Stomach (tissue), 9 donors: Measurements from ENCODE around the gene LRIG1. TPM values are rescaled to one million over a fixed set of nuclear protein-coding genes. Genes with fewer than 3 reads are reported as not detected.

Experiments used
- DNase-seq, 2 donors: peaks; one replicate each; pipeline versions ENCODE4 v3.0.0 to v3.0.0-alpha.2; 2013 to 2019
- H3K27ac ChIP-seq, 5 donors: fragments of 200-600 bp in 4 of 5; sonication (generic) in 4 of 5; one replicate each; pipeline ENCODE4 v1.5.1; 2013 to 2019; ENCODE audit warnings: mild to moderate bottlenecking in 1 of 5, moderate library complexity in 1 of 5
- H3K27me3 ChIP-seq, 3 donors: fragments of 200-600 bp; sonication (generic); one replicate each; pipeline ENCODE4 v1.5.1; 2017 to 2019; ENCODE audit warnings: mixed run types in 1 of 3
- H3K36me3 ChIP-seq, 4 donors: fragments of 200-600 bp; sonication (generic); 1 replicate in 3 of 4; 2 replicates in 1 of 4; pipeline ENCODE4 v1.5.1; 2016 to 2019
- H3K4me1 ChIP-seq, 4 donors: fragments of 200-600 bp; sonication (generic); one replicate each; pipeline ENCODE4 v1.5.1; 2016 to 2019
- H3K4me3 ChIP-seq, 4 donors: fragments of 200-600 bp; sonication (generic) in 3 of 4; one replicate each; pipeline ENCODE4 v1.5.1; 2016 to 2019; ENCODE audit warnings: mild to moderate bottlenecking in 1 of 4
- H3K9me3 ChIP-seq, 4 donors: fragments of 200-600 bp; sonication (generic); one replicate each; pipeline ENCODE4 v1.5.1; 2016 to 2019
- CTCF ChIP-seq, 7 experiments: fragments of 450-650 bp in 4 of 7; fragments of 200-600 bp in 3 of 7; sonication (generic) in 3 of 7; IDR thresholded peaks; one replicate each; pipeline ENCODE4 v1.5.1; 2016 to 2019; ENCODE audit warnings: antibody characterized with exemption in 7 of 7, control low read depth in 2 of 7, mild to moderate bottlenecking in 1 of 7
- EP300 ChIP-seq: sonication (generic); formaldehyde crosslinking; IDR thresholded peaks from one replicate; pipeline ENCODE4 v1.6.1; 2017; ENCODE audit warnings: antibody characterized with exemption
- POLR2A ChIP-seq, 4 donors: fragments of 450-650 bp; IDR thresholded peaks; one replicate each; pipeline ENCODE4 v1.6.1; 2016; ENCODE audit warnings: antibody characterized with exemption in 4 of 4, control low read depth in 2 of 4, mild to moderate bottlenecking in 1 of 4, moderate library complexity in 1 of 4
- POLR2AphosphoS5 ChIP-seq, 3 donors: sonication (generic); formaldehyde crosslinking; IDR thresholded peaks; one replicate each; pipeline ENCODE4 v1.6.1; 2016; ENCODE audit warnings: antibody characterized with exemption in 3 of 3
- WGBS, 5 donors: extraction: QIAGEN DNeasy Blood & Tissue Kit in 3 of 5; methylation state at CpG; one replicate each; pipeline versions ENCODE4 v1.1.5 to v1.1.7; 2013 to 2018; 5-methylcytosine and 5-hydroxymethylcytosine counted together
- intact Hi-C: fragments of 100-400 bp; cut with DNase I; formaldehyde crosslinking; loops from one replicate; pipeline ENCODE4 v1.15.1; 2023; ENCODE audit warnings: low total_unique reads
- polyA plus RNA-seq, 3 donors: library from polyadenylated mRNA; stranded (reverse); fragments of 200-250 nt; gene quantifications; one replicate each; pipeline ENCODE4 v1.2.3, GENCODE V29; 2013
- total RNA-seq, 5 donors: library from RNA; depleted of rRNA; stranded (reverse); fragments of >200 nt; gene quantifications; one replicate each; pipeline versions ENCODE4 v1.1.0 to v1.2.3, GENCODE V29; 2014 to 2016
- donor health status: healthy with polysubstance abuse.
- donor health status: Bipolar disorder and iron deficiency.
- donor health status: healthy.

Gene LRIG1
- total and polyA plus RNA-seq, 8 donors = 20.2 to 278 (median 87.0) TPM

- peak overlapping the region in 4 of 5 donors; percentile 39 to 96 (median 86) for H3K27ac ChIP-seq
Measured at GRCh38 chr3:66489115-66489514, 11.7 kb downstream of the LRIG1 start.

GRCh38 chr3:66488492-66488891, 12.3 kb downstream of the LRIG1 start:
- H3K4me3 ChIP-seq = no peak overlapping the region
- peak overlapping the region in 4 of 5 donors; percentile 39 to 96 (median 86) for H3K27ac ChIP-seq
- no peaks in the 10 kb centered on the region for H3K27me3 ChIP-seq
- intact Hi-C loops = no loop called here
- H3K9me3 ChIP-seq = no peaks in the 10 kb centered on the region
- H3K36me3 ChIP-seq = no peaks in the 10 kb centered on the region
- H3K4me1 ChIP-seq = peaks cover 54 to 99% (median 81%) of the 10 kb centered on the region in 4 donors
- no peak for DNase-seq
- TF ChIP-seq EP300 (no peak), CTCF (IDR thresholded peaks at IDR 0.05) (no peak), POLR2AphosphoS5 (IDR thresholded peaks at IDR 0.05) (no peak), POLR2A (IDR thresholded peaks at IDR 0.05) (no peak)
- WGBS, 5 donors = 70 to 82% (median 81%) methylated on average over 4 of the region's 4 CpGs

More at GRCh38 chr3:66489115-66489514, 11.7 kb downstream of the LRIG1 start:
- Histone ChIP-seq H3K4me3 (no peak overlapping the region), H3K4me1 (peaks cover 56 to 99% (median 81%) of the 10 kb centered on the region in 4 donors), H3K36me3 (no peaks in the 10 kb centered on the region), H3K27me3 (no peaks in the 10 kb centered on the region), H3K9me3 (no peaks in the 10 kb centered on the region)
- DNase-seq = no peak
- 90 to 93% (median 92%) methylated on average over 2 of the region's 2 CpGs for WGBS, 5 donors
- no peak for TF ChIP-seq EP300
- intact Hi-C loops = no loop called here

GRCh38 chr3:66487465-66487864, 13.4 kb downstream of the LRIG1 start:
- intact Hi-C loops = no loop called here
- peaks cover 53 to 99% (median 81%) of the 10 kb centered on the region in 4 donors for H3K4me1 ChIP-seq

GRCh38 chr3:66486646-66487045, 14.2 kb downstream of the LRIG1 start:
- intact Hi-C loops = no loop called here

More at GRCh38 chr3:66487465-66487864, 13.4 kb downstream of the LRIG1 start:
- TF ChIP-seq EP300 = no peak
- TF ChIP-seq CTCF (IDR thresholded peaks at IDR 0.05) = no peak
- TF ChIP-seq POLR2A (IDR thresholded peaks at IDR 0.05) = no peak
- peak in 2 of 3 donors; percentile 3 to 84 for TF ChIP-seq POLR2AphosphoS5 (IDR thresholded peaks at IDR 0.05)
- Histone ChIP-seq H3K27me3 (no peaks in the 10 kb centered on the region), H3K36me3 (no peaks in the 10 kb centered on the region), H3K9me3 (no peaks in the 10 kb centered on the region), H3K4me3 (no peak overlapping the region), H3K27ac (peak overlapping the region in 4 of 5 donors; percentile 64 to 96 (median 86))
- DNase-seq = no peak
- WGBS, 5 donors = 53 to 74% (median 62%) methylated on average over 5 of the region's 5 CpGs

More at GRCh38 chr3:66486646-66487045, 14.2 kb downstream of the LRIG1 start:
- Histone ChIP-seq H3K27ac (peak overlapping the region in 4 of 5 donors; percentile 64 to 96 (median 86)), H3K9me3 (no peaks in the 10 kb centered on the region), H3K4me3 (no peak overlapping the region), H3K27me3 (no peaks in the 10 kb centered on the region), H3K4me1 (peaks cover 62 to 99% (median 81%) of the 10 kb centered on the region in 4 donors), H3K36me3 (no peaks in the 10 kb centered on the region)
- WGBS, 5 donors = 50 to 64% (median 56%) methylated on average over 5 of the region's 5 CpGs
- DNase-seq = peak in 1 of 2 donors; percentile 56
- TF ChIP-seq CTCF (IDR thresholded peaks at IDR 0.05) (no peak), POLR2AphosphoS5 (IDR thresholded peaks at IDR 0.05) (peak in 1 of 3 donors; percentile 33)
